Keratinocyte (primary cell): ENCODE results near the gene CDK14.

Experiments
- CTCF ChIP-seq, 3 experiments: IDR thresholded peaks in 1 of 3; conservative IDR thresholded peaks in 1 of 3; optimal IDR thresholded peaks in 1 of 3; 2 replicates in 2 of 3; 3 replicates in 1 of 3; pipeline versions ENCODE3 to v1.5.1; 2011; ENCODE audit warnings: low read length in 3 of 3, mild to moderate bottlenecking in 3 of 3, moderate library complexity in 2 of 3, control low read depth in 1 of 3, inconsistent platforms in 1 of 3; ENCODE audit not compliant: insufficient read depth in 2 of 3; ENCODE audit errors: extremely low read depth in 1 of 3
- EZH2 ChIP-seq: IDR thresholded peaks from one replicate; pipeline ENCODE4 v1.6.1; 2012; ENCODE audit warnings: inconsistent platforms, mild to moderate bottlenecking, low read length, moderate library complexity

GRCh38 chr7:91080351-91080750 is 484.2 kb downstream of the CDK14 start:
- TF ChIP-seq CTCF (optimal IDR thresholded peaks at IDR 0.05 in 1 of 3, IDR thresholded peaks at IDR 0.05 in 1 of 3, conservative IDR thresholded peaks at IDR 0.05 in 1 of 3; ENCODE audit: extremely low read depth in 1 of 3, insufficient read depth in 2 of 3, low read length in 3 of 3) (no peak), EZH2 (no peak)
